GM19438 (cell line): Measurements from ENCODE around the gene RANBP17.

Source experiments
- ATAC-seq: cut with Tn5 transposase; IDR thresholded peaks from one replicate; pipeline ENCODE4 v1.9.1; 2021; ENCODE audit warnings: low read depth; ENCODE audit not compliant: unreplicated experiment

The RANBP17 gene

DNA sequence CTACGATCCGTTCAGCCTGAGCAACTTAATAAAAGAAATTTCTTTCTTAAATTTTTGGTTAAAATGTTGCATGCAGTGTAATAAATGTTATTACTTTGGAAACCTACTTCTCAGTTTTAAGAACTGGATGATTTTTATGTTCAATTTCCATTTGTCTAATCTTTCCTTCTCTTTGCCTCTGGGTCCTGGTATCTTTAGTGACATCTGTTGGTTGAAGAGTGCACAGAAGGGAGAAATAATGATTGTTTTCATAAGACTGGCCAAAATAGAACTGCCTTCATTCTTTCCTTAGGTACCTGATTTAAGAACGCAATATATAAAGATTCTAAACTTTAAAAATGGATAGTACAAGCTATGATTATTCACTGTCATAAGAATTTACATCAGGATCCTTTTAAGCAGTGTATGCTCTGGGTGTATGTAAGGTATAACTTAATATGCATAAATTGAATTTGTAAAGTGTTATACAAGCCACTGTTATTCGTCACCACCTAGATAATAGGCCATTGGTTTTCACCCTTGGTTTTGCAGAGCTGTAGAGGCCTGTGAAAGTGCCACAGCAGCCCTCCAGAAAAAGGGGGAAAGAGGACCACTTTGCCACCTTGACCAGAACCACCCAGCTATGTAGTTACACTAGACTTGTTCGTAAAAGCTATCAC, 364.4 kb downstream of the RANBP17 start:
- ATAC-seq: no peak

DNA sequence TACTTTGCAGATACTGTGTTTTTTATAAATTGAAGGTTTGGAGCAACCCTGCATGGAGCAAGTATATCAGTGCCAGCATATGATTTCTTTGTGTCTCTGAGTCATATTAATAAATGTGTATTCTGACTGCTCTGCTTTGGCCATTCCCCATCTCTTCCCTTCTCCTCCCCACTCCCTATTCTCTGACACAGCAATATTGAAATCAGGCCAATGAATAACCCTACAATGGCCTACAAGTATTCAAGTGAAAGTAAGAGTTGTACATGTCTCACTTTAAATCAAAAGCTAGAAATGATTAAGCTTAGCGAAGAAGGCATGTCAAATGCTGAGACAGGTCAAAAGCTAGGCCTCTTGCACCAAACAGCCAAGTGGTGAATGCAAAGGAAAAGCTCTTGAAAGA, 365.0 kb downstream of the RANBP17 start:
- ATAC-seq: no peak

DNA sequence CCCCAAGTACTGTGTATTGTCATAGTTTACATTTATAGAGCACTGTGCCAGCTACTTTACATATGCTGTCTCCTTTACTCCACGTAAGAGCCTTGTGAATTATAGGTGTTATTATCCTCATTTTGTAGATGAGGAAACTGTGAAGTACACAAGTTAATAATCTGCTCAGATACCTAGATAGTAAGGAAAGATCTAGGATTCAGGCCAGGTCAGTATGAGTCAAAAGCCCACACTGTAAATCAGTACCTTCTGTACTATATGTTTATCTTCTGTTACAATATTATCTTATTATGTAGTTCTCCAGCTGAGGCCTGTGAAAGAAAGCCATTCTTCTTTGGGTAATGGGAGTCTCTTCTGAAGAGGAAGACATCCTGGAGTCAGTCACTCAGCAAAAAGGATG, 374.8 kb downstream of the RANBP17 start:
- ATAC-seq: no peak

DNA sequence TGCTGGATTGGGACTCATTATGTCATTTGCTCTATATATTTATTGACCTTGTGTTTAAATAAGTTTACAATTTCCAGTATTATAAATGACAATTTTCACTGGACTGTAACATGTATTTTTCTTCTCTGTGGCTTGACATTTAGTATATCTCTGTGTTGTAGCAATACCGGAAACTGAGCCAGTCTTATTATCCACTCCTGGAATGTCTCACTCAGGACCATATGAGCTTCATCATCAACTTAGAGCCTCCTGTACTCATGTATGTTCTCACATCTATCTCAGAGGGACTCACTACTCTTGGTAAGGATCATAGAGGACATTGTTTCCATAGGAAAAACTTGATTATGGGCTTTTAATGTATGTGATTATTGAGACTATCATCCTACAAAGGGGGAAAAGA, 380.7 kb downstream of the RANBP17 start:
- no peak for ATAC-seq

DNA sequence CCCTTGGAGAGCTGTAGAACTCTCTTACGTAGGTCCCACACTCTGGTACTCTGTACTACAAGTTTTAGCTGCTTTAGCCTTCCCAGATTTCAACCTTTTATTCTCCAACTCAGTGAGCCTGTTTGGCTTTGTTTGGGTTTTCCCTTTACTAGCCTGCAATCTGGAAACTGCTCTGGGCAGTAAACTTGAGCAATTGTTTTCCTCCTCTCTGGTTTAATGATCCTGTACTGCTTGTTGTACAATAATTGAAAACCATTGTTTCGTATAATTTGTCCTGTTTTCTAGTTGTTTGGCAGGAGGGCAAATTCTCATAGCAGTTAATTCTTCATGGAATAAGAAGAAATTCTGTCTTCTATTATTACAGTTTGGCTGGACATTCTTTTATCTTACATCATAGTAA, 384.4 kb downstream of the RANBP17 start:
- ATAC-seq: no peak

DNA sequence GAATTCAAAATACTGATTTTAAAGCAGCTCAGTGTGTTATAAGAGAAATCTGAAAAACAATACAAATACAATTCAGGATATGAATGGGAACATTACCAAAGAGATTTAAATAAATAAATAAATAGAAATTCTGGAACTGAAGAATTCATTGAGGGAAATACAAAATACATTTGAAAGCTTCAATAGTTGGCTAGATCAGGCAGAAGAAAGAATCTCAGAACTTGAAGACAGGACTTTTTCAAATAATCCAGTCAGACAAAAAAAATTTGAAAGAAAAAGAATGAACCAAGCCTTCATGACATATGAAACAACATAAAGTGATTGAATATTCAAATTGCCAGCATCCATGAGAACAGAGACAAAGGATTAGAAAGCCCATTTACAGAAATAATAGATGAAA, 387.6 kb downstream of the RANBP17 start:
- no peak for ATAC-seq

DNA sequence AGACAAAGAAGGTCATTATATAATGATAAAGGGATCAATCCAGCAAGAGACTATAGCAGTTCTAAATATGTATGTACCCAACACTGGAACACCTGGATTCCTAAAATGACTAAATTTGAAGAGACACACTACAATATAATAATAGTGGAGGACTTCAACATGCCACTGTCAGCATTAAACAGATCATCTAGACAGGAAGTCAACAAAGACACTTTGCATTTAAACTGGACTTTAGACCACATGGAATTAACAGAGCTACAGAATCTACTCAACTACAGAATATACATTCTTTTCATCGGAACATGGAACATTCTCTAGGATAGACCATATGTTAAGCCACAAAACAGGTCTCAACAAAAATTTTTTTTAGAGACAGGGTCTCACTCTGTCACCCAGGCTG, 388.9 kb downstream of the RANBP17 start:
- no peak for ATAC-seq

DNA sequence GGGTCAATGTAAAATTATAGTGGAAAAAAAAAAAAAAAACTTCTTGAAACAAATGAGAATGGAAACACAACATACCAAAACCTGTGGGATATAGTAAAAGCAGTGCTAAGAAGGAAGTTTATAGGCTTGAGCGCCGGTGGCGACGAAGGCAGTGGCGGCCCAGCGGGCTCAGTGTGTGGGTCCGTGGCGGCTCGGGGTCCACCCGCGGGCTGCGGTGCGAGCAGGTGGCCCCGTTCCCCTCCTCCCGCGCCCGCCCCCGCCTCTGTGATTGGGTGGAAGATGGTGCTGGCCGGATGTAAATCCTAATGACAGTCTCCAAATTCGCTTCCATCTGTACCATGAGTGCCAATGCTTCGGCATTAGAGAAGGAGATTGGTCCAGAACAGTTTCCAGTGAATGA, 389.7 kb downstream of the RANBP17 start:
- no peak for ATAC-seq

DNA sequence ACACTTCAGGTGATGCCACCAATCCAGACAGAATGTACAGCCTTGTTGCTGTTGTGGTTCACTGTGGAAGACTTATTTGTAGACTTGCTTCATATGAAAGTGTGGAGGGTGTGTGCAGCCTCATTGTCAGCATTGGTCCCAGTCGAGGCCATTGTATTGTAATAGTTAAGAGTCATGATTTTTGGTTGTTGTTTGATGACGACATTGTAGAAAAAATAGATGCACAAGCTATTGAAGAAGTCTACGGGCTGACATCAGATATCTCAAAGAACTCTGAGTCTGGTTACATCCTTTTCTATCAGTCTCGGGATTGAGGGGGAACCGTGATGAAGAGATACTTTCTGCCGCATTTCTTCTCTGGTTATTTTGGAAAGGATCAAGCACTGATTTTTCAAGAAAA, 390.9 kb downstream of the RANBP17 start:
- ATAC-seq: no peak

DNA sequence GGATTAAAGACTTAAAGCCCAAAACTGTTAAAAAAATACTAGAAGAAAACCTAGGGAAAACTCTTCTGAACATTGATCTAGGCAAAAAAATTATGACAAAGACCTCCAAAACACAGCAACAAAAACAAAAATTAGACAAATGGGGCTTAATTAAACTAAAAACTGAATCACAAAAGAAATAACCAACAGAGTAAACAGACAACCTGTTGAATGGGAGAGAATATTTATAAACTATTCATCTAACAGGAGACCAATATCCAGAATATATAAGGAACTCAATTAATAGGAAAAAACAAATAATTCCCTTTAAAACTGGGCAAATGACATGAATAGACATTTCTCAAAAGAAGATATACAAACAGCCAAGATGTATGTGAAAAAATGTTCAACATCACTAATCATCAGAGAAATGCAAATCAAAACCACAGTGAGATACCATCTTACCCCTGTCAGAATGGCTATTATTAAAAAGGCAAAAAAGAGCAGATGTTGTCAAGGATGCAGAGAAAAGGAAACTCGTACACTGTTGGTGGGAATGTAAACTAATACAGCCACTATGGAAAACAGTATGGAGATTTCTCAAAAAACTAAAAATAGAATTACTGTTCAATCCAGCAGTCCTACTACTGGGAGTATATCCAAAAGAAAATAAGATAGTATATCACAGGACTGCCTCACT, 397.1 kb downstream of the RANBP17 start:
- ATAC-seq: no peak

DNA sequence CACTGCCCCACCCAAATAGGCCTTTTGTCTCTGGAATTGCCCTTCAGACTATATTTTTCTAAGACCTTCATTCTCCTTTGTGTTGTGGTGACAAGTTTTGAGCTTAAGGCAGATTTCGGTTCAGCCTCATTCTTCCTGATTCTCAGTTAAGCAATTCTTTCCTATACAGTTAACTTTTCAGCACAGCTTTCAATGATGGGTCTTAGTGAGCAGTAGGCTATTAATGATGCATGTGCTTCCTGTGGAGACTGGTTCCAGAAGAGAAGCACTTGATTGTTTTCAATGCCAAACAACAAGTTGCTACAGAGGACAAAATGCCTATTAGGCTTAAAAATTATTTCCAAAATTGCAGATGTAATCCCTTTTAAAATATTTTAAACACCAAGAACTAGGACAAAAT, 399.5 kb downstream of the RANBP17 start:
- no peak for ATAC-seq

DNA sequence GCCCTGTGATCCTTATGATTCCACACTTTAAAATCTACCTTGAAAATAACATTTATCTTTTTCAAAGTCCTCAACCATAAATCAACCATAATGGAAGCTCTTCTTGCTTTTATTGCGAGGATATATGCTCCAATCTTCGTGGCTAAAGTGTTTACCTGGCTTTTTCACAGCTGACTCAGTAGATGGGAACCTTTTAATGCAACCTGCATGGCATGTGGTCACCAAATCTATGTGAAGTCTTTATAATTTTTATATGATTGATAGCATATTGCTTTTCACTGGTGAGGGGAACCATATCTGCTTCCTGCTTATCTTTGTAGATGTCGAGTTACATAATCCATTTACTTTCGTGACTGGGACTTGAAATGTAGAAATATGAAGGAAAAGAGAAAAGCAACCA, 400.1 kb downstream of the RANBP17 start:
- ATAC-seq: no peak

DNA sequence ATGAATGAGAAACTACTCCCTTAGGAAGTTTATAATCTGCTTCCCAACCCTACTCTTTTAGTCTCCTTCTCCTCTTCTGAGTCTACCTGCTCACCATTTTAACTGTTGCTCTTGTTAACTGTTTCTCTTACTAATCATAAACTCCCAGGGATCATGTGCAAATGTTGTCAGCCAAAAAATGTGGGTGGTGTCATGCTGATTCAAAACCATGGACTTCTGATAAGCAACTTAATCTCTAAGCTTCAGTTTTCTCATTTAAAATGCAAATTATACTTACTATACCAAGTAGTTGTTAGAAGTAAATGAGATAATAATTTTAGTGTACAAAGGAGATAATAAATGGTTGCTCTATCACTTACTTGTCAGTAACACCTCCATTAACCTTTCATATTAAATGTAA, 401.4 kb downstream of the RANBP17 start:
- no peak for ATAC-seq

DNA sequence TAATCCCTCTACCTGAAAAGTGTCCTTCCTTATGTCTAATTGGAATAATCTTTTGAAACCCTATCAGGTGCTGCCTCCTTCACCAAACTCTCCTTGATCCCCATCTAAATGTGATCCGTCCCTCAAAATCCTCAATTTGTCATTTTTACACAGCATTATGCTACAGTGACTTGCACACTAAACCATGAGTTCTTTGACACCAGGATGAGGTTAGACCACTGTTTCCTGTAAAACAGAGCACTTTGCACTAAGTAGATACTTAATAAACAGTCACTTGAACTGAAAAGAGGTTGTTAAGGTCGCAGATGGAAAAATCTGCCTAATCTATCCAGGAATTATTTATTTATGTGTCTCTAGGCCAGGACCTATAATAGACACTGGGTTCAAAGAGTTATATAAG, 403.0 kb downstream of the RANBP17 start:
- no peak for ATAC-seq

DNA sequence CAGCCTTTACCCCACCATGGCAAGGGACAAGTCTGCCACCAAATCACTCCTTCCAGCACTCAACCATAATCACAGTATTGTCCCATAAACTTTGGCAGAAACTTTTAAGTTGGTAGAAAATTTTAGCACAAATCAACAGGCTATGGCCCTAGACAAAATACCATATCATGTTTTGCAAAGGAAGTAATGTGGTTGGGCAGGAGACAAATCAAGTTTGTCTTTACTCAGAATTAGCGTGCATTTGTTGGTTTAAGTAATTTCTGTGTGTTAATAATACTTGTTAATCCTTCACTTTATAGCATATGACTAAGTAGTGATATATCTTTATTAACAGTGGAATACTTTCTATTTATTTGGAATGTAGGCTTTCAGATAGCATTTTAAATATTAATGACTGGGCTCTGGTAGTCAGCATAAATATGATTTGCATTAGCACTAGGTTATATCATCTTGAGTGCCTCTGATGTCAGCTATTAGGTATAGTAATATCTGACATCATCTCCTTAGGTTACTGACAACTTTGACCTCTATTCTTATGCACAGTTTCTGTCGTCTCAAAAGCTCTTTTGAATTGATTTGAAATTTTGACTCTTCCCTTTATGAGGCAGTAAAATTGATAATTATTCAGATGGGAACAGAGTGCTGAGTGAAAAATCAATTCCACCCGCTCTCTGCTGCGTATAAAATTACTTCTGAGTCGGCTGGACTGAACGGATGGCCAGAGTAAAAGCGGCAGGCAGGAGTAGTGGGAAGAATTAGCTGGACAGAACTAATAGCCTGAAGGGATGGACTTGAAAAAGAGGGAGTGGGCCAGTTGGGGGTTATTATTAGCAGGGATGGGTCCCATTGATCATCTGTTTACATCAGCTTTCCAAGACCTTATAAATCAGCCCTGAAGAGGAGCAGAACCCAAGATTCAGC, 407.1 kb downstream of the RANBP17 start:
- ATAC-seq: no peak

DNA sequence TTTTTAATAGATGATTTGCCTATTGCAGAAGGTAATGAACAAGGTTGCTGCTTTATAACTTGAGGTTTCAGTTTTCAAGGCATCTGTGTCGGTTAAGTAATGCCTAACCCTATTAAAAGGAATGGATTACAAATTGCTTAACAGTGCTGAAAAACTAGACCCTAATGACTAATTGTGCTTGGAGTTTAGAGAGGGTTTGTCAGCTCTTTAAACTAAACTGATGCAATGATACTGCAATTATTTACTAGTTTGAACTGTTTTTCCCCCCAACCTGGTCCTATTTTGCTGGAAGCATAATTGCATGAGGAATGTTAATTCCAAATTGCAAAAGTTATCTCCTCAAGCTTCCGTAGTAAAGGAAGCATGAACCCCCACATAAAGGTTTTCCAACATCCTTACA, 407.9 kb downstream of the RANBP17 start:
- ATAC-seq: no peak

DNA sequence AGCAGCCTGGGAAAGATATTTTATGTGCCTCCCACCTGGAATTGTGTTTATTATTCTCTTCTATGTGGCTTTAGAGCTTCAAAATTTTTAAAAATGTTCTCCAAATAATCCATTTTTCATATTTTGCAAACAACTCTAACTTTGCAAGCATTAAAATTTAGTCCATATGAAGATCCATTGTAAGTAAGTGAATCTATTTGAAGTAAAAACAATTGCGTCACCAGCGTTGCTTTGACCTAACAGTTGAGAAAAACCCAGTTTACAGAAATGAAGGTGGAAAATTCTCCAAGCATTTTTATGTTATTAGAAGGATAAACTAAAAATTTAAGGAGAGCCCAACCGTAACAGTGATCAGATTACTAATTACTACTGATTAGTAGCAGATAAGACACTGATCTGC, 408.3 kb downstream of the RANBP17 start:
- ATAC-seq: no peak

DNA sequence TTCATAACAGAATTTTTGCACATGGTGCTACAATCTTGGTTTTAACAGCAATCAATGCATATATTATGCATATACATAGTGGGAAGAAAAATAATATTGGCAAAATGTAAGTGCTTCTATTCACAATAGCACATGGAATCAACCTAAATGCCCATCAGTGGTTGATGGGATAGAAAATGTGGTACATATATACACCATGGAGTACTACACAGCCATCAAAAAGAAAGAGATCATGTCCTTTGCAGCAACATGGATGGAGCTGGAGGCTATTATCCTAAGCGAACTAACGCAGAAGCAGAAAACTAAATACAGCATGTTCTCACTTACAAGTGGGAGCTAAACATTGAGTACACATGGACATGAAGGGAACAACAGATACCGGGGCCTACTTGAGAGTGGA, 410.0 kb downstream of the RANBP17 start:
- ATAC-seq: no peak

DNA sequence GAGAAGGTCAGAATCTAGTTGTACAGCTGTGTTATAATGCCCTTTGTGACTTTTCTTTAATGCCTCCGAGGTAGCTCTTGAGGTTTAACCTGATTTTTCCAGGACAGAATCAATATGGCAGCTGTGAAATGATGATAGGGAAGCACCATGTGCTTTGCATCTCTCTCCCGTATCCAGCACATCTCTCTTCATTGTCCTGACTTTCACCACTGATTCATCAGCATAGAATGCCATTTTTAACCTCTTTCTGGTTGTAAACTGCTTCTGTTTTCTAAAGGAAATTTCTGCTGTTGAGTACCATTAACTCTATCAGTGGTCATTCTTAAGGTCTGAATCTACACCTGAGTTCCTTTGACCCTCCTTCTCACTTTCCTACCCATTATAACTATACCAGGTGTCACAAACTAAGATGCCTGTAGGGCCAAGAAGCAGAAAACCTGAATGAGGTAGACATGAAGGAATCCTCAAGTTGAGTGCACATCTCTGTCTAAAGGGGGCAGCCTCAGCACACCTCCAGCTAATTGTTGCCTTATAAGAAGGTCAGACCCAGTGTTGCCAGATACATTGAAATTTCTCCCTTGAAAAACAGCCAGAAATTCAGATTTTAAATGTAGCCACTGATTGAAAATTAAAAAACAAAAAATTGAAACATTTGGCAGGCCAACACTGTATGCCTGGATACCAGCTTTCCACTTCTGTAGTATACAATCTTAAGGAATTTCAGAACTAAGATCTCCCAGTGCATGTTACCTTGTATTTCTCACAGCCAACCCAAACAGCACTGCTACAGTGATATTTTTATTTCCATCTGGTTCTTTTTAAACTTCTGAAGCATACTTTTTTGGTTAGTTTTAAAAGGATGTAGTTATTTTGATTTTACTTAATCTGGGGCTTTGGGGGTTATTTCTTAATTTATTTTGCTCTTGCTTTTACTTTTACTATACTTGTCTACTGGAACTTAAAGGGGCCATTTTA, 411.5 kb downstream of the RANBP17 start:
- ATAC-seq: no peak

DNA sequence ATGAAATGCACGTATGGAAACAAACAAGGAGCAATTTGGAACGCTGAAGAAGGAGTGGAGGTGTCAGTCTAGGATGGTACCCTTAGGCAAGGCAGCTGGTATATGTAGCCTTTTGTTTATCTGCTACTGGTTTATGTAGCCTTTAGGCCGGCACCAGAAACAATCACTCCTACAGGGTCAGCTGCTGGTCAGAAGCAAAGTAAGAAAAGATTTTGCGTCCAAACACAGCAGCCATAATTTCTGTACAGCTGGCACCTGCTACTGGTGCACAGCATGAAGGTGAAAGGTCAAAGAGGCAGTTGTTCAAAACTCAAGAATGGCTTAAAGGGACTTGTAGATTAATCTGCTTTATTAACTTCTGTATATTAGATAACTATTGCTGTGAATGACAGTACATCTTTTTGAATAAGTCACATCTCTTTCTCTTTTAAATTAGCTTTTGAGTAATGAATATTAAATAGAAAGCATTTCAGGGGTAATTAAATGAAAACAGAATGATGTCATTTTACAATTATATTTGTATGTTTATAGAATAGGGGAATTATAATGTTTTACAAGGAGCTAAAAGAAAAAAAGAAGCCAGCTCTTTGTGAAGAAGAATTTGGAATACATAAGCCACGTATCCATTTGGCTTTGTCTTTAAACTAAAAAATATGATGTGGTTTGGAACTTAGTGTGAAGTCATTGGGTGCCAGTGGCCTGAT, 414.2 kb downstream of the RANBP17 start:
- no peak for ATAC-seq
